Activated CD8-positive, alpha-beta memory T cell treated with anti-CD3 and anti-CD28 coated beads, Interleukin-2, amount 50 U/mL, for 4 hours (primary cell): ENCODE results near the gene SMIM11.
"Not testable (repeated sequence)": the region's sequence is repeated elsewhere in the genome, so short reads cannot be mapped to it uniquely, and the experiment has no call there.

Experiments used
- DNase-seq: peaks from one replicate; pipeline ENCODE4 v3.0.0-alpha.2; 2020

The SMIM11 gene

DNA sequence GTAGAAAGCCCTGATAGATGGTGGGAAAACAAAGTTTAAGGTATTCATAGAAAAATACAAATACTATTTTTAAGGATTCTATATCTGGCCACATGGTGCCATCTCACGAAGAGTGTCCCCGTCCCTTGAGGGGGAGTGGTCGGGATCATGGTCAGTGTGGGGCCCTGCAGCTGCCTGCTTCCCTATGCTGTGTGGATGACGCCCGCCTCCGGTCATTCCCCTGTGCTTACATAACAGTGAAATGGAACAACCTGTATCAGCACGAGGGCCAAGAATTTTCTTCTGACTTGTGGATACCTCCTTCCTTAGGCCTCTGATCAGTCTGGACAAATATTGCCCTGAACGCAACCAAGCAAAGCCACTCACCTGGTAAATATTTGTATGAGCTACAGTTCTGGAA, 52.0 kb downstream of the SMIM11 start:
- not testable (repeated sequence) for DNase-seq

DNA sequence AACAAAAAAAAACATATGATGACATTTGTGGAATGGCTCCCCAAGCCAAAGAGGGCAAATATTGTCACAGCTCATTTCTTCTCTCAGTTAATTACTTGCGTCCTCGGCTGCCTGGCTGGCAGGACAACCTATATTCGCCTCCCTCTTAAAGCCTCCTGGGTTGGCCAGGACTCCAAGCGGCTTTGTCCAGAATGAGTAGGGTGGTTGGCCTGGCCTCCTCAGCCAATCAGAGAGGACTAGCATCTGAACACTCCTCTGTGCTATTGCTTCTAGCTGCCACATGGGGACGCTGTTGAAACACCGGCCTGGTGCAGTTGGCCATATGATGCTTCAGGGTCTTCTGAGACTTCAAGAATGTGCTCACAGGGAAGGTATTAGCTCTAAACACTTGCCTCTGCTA, 53.1 kb downstream of the SMIM11 start:
- not testable (repeated sequence) for DNase-seq

DNA sequence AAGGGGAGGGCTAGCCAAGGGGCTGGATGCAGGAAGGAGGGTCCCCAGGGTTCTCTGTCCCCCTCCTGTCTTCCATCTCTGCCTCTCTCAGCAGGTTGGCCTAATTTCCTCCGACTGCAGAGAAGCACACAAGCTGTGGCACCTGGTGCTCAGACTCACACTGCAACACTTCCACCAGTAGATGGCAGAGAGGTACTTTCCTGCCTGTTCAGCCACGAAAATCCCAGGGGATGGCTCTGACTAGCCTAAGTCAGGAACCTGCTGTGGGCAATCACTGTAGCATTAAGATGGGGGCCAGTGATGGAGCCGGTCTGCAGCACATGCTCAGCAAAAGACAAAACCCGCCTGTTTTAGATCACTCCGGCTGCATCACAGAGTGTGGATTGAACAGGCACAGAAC, 54.4 kb downstream of the SMIM11 start:
- DNase-seq = not testable (repeated sequence)
